Measurements from ENCODE around the gene GPR137B.
"Not testable (repeated sequence)": the region's sequence is repeated elsewhere in the genome, so short reads cannot be mapped to it uniquely, and the experiment has no call there.

The GPR137B gene

DNA sequence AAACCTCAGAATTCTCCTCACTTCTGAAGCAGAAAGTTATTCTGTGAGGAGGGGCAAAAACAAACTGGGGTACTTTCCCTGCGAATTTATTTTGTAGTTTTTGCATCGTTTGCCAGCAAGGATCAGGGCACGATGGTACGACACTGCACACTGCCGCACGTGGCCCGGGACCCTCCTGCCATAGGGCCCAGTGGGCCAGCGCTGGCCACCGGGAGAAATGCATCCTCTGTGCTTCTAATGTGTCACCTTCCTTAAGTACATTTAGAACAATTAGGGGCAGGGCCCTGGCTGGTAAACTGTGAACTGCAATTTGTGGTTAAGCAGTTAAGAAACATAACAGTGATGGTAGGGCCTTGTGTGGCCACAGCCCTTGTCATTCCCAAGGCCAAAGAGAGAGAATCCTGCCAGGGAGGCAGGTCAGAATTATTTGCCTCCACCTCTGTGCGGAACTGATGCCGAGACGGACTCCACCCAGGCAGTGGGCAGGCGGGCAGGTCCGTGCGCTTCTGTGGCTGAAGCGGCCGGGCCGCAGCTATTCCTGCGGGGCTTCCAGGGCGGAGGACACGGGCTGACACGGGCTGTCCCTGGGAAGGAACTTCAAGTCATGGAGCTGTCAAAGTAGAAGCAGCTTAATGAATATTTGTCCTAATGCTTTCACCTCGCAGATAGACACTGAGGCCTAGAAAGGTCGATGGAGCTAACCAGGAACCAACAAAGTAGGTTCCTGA, 12.5 kb downstream of the GPR137B start:
- H3K4me3 ChIP-seq, result no peak overlapping the region
- in situ Hi-C loops (cut with MboI; ENCODE audit: low sequenced_read_pairs), result no loop called here
- H3K4me1 ChIP-seq, result no peaks in the 10 kb centered on the region
- H3K36me3 ChIP-seq (replicated peaks), result no peaks in the 10 kb centered on the region
- H3K9me3 ChIP-seq, result no peaks in the 10 kb centered on the region
- no peak for DNase-seq (ENCODE audit: low spot score in 2 of 2)
- no peaks in the 10 kb centered on the region for H3K27me3 ChIP-seq (ENCODE audit: low read depth)

DNA sequence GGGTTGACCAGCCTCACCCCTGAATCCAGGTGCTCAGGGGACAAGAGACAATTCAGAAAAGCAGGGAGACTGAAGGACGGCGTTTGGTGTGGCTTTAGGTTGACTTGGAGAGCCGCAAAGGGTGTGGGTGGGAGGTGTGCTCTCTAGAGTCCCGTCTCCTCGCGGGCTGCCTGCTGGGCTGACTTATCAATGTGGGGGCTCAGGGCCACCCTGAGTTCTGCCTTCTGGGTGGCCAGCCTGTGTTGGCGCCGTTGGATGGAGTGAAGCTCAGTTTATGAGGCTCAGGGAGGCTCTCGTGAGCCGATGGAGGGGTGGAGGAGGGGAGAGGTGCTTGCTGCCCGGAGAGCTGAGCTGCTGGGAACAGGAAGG, 13.0 kb downstream of the GPR137B start:
- H3K4me3 ChIP-seq, result no peak overlapping the region
- H3K36me3 ChIP-seq (replicated peaks), result no peaks in the 10 kb centered on the region
- no peaks in the 10 kb centered on the region for H3K9me3 ChIP-seq
- no peak for DNase-seq (ENCODE audit: low spot score in 2 of 2)
- no peaks in the 10 kb centered on the region for H3K4me1 ChIP-seq
- no peaks in the 10 kb centered on the region for H3K27me3 ChIP-seq (ENCODE audit: low read depth)
- in situ Hi-C loops (cut with MboI; ENCODE audit: low sequenced_read_pairs), result no loop called here

- no peaks in the 10 kb centered on the region for H3K27me3 ChIP-seq (ENCODE audit: low read depth)
These were observed 13.6 kb downstream of the GPR137B start for GRCh38 chr1:236155841-236156503.

DNA sequence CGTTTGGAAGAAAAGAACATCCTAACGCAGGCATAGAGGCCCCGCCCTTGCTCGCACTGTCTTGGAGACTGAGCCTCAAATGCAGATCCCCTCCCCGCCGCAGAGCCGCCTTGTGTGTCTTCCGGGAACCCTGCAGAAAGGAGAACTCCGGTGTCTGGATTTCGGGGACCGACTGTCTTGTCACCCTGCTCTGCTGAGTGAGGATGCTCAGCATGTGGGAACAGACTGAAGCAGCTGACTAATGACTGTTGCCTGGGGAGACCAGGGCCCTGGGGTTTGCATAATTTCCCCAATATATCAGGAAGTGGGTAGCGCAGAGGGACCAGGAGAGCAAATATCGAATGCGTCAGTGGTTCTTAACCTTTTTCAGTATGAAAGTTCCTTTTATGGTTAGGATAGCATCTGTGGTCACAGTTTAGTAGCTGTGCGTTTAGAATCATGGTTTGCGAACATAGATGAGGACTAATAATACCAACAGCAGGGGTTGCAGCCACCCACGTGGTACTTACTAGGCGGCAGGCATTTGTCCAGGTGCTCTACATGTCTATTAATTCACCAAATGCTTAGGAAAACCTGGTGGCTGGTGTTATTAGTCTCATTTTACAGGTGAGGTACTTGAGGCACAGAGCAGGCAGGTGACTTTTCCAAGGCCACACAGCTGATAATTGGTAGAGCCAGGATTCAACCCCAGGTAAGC, 14.3 kb downstream of the GPR137B start:
- in situ Hi-C loops (cut with MboI; ENCODE audit: low sequenced_read_pairs), result no loop called here
- no peaks in the 10 kb centered on the region for H3K36me3 ChIP-seq (replicated peaks)
- no peaks in the 10 kb centered on the region for H3K27me3 ChIP-seq (ENCODE audit: low read depth)
- no peaks in the 10 kb centered on the region for H3K4me1 ChIP-seq
- H3K4me3 ChIP-seq, result no peak overlapping the region
- no peak for DNase-seq (ENCODE audit: low spot score in 2 of 2)
- peaks cover 4% of the 10 kb centered on the region for H3K9me3 ChIP-seq

More at GRCh38 chr1:236155841-236156503, 13.6 kb downstream of the GPR137B start:
- H3K36me3 ChIP-seq (replicated peaks), result no peaks in the 10 kb centered on the region
- no peaks in the 10 kb centered on the region for H3K9me3 ChIP-seq
- no peak for DNase-seq (ENCODE audit: low spot score in 2 of 2)
- H3K4me1 ChIP-seq, result no peaks in the 10 kb centered on the region
- in situ Hi-C loops (cut with MboI; ENCODE audit: low sequenced_read_pairs), result no loop called here
- H3K4me3 ChIP-seq, result no peak overlapping the region

DNA sequence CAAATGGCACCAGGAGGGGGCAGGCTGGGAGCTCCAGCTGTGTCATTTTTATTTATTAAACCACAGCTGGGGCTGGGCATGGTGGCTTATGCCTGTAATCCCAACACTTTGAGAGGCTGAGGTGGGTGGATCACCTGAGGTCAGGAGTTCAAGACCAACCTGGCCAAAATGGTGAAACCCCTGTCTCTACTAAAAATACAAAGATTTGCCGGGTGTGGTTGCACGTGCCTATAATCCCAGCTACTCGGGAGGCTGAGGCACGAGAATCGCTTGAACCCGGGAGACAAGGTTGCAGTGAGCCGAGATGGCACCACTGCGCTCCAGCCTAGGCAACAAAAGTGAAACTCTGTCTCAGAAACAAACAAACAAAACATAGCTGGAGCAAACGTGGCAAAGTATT, 15.7 kb downstream of the GPR137B start:
- H3K4me1 ChIP-seq; H3K4me3 ChIP-seq; H3K27me3 ChIP-seq (ENCODE audit: low read depth); in situ Hi-C loops (cut with MboI; ENCODE audit: low sequenced_read_pairs); DNase-seq (ENCODE audit: low spot score in 2 of 2); H3K36me3 ChIP-seq (replicated peaks); H3K9me3 ChIP-seq: not testable (repeated sequence)

DNA sequence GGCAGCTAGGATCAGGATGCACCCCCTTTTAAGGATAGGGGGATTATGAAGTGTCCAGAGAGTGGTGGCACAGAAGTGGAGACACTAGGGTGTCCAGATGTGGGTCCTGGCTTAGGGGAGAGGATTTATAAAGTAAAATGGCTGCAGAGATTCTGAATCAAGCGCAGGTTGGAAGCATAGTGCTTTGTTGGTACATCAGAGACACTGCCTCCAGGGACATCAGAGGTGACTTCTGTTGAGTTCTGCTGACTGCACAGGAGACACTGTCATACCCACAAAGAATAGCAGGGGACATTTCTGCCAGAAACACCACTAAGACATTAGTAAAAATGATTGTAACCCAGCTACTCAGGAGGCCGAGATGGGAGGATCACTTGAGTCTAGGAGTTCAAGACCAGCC, 16.4 kb downstream of the GPR137B start:
- Histone ChIP-seq H3K36me3 (replicated peaks) (no peaks in the 10 kb centered on the region), H3K4me1 (no peaks in the 10 kb centered on the region)
- in situ Hi-C loops (cut with MboI; ENCODE audit: low sequenced_read_pairs), result no loop called here

DNA sequence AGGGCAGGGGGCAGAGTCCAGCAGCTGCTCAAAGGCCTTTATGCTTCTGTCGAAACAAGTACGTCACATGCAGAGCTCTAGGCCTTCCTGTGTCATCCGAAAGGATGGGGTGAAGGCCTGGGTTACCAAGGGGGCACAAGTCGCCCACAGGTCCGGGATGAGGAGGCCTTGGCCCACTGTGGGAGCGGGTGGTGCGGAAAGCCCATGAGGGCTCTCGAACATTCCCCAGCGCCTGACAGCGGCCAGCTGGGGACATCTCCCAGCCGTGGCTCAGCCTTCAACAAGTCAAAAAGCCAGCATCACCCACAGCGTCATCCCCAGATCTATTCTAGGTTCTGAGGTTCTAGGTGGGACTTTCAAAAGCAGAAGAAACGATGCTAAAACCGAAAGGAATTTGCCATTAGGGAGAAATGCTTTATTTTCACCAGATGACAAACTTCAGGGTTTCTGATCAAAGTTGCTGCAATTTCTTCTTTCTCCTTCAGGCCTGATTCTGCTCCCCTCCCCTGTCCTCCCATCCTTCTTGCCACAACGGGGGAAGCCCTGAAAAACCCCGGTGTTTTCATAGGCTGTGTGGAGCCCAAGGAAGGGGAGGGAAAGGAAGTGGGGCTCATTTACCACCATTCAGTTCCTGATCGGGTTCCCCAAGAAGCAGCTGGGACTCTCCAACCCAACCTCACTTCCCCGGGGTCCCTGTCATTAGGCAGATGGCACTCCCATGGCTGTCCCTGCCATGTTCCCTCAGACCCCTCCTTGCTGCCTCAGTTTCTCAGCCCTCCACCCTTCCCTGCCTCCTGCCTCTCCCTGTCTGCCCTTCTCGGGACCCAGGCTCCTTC, 17.6 kb downstream of the GPR137B start:
- no peaks in the 10 kb centered on the region for H3K4me1 ChIP-seq

More for the DNA sequence above, 16.4 kb downstream of the GPR137B start:
- DNase-seq (ENCODE audit: low spot score in 2 of 2), result no peak
- no peaks in the 10 kb centered on the region for H3K27me3 ChIP-seq (ENCODE audit: low read depth)
- H3K4me3 ChIP-seq, result no peak overlapping the region
- peaks cover 8% of the 10 kb centered on the region for H3K9me3 ChIP-seq

DNA sequence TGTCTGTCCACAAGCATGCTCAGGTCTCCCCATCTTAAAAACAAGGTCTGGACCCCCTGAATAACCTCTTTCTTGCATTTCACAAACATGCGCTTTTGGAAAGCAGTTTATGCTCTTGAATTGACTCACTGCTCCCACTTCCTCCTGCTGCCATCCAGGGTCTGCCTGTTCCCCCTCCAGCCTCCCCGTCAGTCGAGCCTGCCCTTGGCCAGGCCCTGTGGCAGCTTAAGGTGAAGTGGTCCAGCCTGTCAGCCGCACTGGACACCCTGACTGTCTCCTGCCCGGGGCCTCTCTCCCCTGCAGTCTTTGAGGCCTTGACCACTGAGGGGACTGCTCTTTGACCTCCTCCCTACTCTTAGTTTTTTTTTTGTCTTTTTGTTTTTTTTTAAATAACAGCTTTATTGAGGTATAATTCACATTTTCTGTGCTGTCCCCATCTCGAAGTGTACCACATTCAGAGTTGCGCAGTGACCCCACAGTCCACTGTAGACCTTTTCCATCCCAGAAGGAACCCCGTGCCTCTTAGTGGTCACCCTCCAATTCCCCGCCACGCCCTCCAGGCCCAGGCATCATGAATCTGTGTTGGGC, 18.3 kb downstream of the GPR137B start:
- H3K36me3 ChIP-seq (replicated peaks), result no peaks in the 10 kb centered on the region
- H3K27me3 ChIP-seq (ENCODE audit: low read depth), result no peaks in the 10 kb centered on the region
- peaks cover 8% of the 10 kb centered on the region for H3K9me3 ChIP-seq
- in situ Hi-C loops (cut with MboI; ENCODE audit: low sequenced_read_pairs), result no loop called here
- DNase-seq (ENCODE audit: low spot score in 2 of 2), result no peak
- H3K4me1 ChIP-seq, result no peaks in the 10 kb centered on the region
- no peak overlapping the region for H3K4me3 ChIP-seq

More for the DNA sequence above, 17.6 kb downstream of the GPR137B start:
- Histone ChIP-seq H3K27me3 (ENCODE audit: low read depth) (no peaks in the 10 kb centered on the region), H3K4me3 (no peak overlapping the region), H3K9me3 (peaks cover 8% of the 10 kb centered on the region), H3K36me3 (replicated peaks) (no peaks in the 10 kb centered on the region)
- no peak for DNase-seq (ENCODE audit: low spot score in 2 of 2)
- in situ Hi-C loops (cut with MboI; ENCODE audit: low sequenced_read_pairs), result no loop called here

DNA sequence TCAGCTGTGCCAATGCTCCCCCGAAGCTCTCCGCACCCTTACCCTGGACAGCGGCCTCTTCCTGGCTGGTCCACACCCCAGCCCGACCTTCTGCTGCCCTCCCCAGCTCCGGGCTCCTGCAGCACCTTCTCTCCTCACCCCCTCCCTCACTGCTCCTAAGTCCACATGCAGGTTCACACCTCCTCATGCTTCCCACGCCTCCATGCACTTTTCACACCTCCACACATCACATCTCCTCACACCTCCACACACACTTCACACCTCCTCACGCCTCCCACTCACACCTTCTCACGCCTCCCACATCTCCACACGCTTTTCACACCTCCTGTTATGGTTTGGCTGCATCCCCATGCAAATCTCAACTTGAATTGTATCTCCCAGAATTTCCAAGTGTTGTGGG, 18.9 kb downstream of the GPR137B start:
- no peak overlapping the region for H3K4me3 ChIP-seq
- no peak for DNase-seq (ENCODE audit: low spot score in 2 of 2)
- in situ Hi-C loops (cut with MboI; ENCODE audit: low sequenced_read_pairs), result no loop called here
- no peaks in the 10 kb centered on the region for H3K27me3 ChIP-seq (ENCODE audit: low read depth)
- peaks cover 8% of the 10 kb centered on the region for H3K9me3 ChIP-seq
- no peaks in the 10 kb centered on the region for H3K4me1 ChIP-seq
- H3K36me3 ChIP-seq (replicated peaks), result no peaks in the 10 kb centered on the region

GRCh38 chr1:236161755-236162154, 19.4 kb downstream of the GPR137B start:
- H3K9me3 ChIP-seq; H3K4me3 ChIP-seq; H3K4me1 ChIP-seq; in situ Hi-C loops (cut with MboI; ENCODE audit: low sequenced_read_pairs); H3K36me3 ChIP-seq (replicated peaks); H3K27me3 ChIP-seq (ENCODE audit: low read depth); DNase-seq (ENCODE audit: low spot score in 2 of 2): not testable (repeated sequence)

DNA sequence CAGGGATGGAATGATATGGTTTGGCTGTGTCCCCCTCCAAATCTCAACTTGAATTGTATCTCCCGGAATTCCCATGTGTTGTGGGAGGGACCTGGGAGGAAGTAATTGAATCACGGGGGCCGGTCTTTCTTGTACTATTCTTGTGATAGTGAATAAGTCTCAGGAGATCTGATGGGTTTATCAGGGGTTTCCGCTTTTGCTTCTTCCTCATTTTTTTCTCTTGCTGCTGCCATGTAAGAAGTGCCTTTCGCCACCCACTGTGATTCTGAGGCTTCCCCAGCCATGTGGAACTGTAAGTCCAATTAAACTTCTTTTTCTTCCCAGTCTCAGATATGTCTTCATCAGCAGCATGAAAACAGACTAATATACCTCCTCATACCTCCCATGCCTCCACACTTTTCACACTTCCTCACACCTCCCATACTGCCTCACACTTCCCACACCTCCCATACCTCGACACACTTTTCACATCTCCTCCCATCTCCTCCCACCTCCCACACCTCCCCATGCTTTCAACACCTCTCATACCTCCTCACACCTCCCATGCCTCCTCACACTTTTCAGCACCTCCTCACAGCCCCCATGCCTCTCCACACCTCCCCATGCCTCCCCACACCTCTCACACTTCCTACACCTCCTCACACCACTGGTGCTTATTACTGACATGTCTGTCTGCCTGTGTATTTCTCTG, 21.3 kb downstream of the GPR137B start:
- in situ Hi-C loops (cut with MboI; ENCODE audit: low sequenced_read_pairs), result no loop called here
- DNase-seq (ENCODE audit: low spot score in 2 of 2), result no peak

DNA sequence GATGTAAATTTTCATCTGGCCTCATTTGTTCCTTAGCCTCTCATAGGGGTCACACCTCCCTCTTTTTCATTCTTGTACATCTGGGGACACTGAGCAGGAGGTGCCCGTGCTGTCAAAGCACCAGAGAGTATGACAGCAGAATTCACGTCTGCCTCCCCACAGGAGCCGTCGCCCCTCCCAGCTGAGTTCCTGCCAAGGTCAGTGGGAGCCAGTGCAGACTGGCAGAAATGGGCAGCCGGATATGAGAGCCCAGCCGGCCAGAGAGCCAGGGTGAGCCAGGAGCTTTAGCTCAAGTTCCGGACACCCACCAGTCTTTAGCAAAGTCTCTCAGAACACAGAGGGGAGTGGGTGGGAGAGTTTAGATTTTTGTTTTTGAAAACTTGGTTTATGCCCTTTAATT, 21.9 kb downstream of the GPR137B start:
- H3K27me3 ChIP-seq (ENCODE audit: low read depth), result no peaks in the 10 kb centered on the region
- DNase-seq (ENCODE audit: low spot score in 2 of 2), result no peak
- no peaks in the 10 kb centered on the region for H3K36me3 ChIP-seq (replicated peaks)
- in situ Hi-C loops (cut with MboI; ENCODE audit: low sequenced_read_pairs), result no loop called here
- H3K4me1 ChIP-seq, result no peaks in the 10 kb centered on the region
- H3K9me3 ChIP-seq, result peaks cover 8% of the 10 kb centered on the region
- H3K4me3 ChIP-seq, result no peak overlapping the region

More for the DNA sequence above, 21.3 kb downstream of the GPR137B start:
- Histone ChIP-seq H3K4me1 (no peaks in the 10 kb centered on the region), H3K27me3 (ENCODE audit: low read depth) (no peaks in the 10 kb centered on the region), H3K36me3 (replicated peaks) (no peaks in the 10 kb centered on the region), H3K4me3 (no peak overlapping the region), H3K9me3 (peaks cover 8% of the 10 kb centered on the region)
